Liver (tissue), 9 donors: ENCODE results near the gene NSDHL. TPM values are rescaled to one million over a fixed set of nuclear protein-coding genes. Genes with fewer than 3 reads are reported as not detected.

Experiments used
- DNase-seq: peaks from one replicate; pipeline ENCODE4 v3.0.0-alpha.2; 2017; ENCODE audit warnings: low spot score
- H3K27ac ChIP-seq, 2 donors: one replicate each; pipeline ENCODE4 v1.7.0; 2013; ENCODE audit warnings: inconsistent platforms in 2 of 2, low read length in 2 of 2, control low read depth in 1 of 2, low read depth in 1 of 2, mild to moderate bottlenecking in 1 of 2
- H3K27me3 ChIP-seq, 4 donors: one replicate each; pipeline versions ENCODE4 v1.6.1 to v1.7.0; 2013; ENCODE audit warnings: low read length in 3 of 4, inconsistent platforms in 1 of 4, mild to moderate bottlenecking in 1 of 4, moderate library complexity in 1 of 4; ENCODE audit not compliant: control insufficient read depth in 4 of 4, insufficient read depth in 4 of 4
- H3K36me3 ChIP-seq, 4 donors: one replicate each; pipeline versions ENCODE4 v1.6.1 to v1.7.0; 2013; ENCODE audit warnings: low read length in 3 of 4, mild to moderate bottlenecking in 3 of 4, low read depth in 1 of 4, moderate library complexity in 1 of 4; ENCODE audit not compliant: control insufficient read depth in 4 of 4, insufficient read depth in 3 of 4
- H3K4me1 ChIP-seq, 4 donors: one replicate each; pipeline versions ENCODE4 v1.6.1 to v1.7.0; 2013; ENCODE audit warnings: low read length in 3 of 4, mild to moderate bottlenecking in 3 of 4, moderate library complexity in 1 of 4; ENCODE audit not compliant: control insufficient read depth in 4 of 4, insufficient read depth in 4 of 4
- H3K4me3 ChIP-seq, 3 donors: one replicate each; pipeline versions ENCODE4 v1.6.1 to v1.7.0; 2013; ENCODE audit warnings: low read length in 3 of 3, control low read depth in 1 of 3, low read depth in 1 of 3, mild to moderate bottlenecking in 1 of 3
- H3K9ac ChIP-seq, 2 donors: one replicate each; pipeline ENCODE4 v1.7.0; 2013; ENCODE audit warnings: low read length in 2 of 2, mild to moderate bottlenecking in 2 of 2, moderate library complexity in 2 of 2, control low read depth in 1 of 2, low read depth in 1 of 2
- H3K9me3 ChIP-seq, 4 donors: one replicate each; pipeline versions ENCODE4 v1.6.1 to v1.7.0; 2013; ENCODE audit warnings: low read length in 3 of 4; ENCODE audit not compliant: control insufficient read depth in 4 of 4
- CTCF ChIP-seq: fragments of 150-350 bp; IDR thresholded peaks from 2 replicates; pipeline ENCODE4 v1.5.1; 2017; ENCODE audit warnings: improper control_type of control experiment, low read depth, low read length; ENCODE audit not compliant: missing input control
- EGR1 ChIP-seq, 2 donors: IDR thresholded peaks; 2 replicates each; pipeline ENCODE4 v1.6.1; 2016 to 2018; ENCODE audit warnings: antibody characterized with exemption in 2 of 2, low read depth in 2 of 2
- FOXA1 ChIP-seq: IDR thresholded peaks from 2 replicates; pipeline ENCODE4 v1.6.1; 2016; ENCODE audit warnings: antibody characterized with exemption
- FOXA2 ChIP-seq: IDR thresholded peaks from 2 replicates; pipeline ENCODE4 v1.6.1; 2016; ENCODE audit warnings: antibody characterized with exemption
- GABPA ChIP-seq, 2 donors: IDR thresholded peaks in 1 of 2; conservative IDR thresholded peaks in 1 of 2; 2 replicates each; pipeline ENCODE4 v1.6.1; 2016; ENCODE audit warnings: antibody characterized with exemption in 2 of 2, mild to moderate bottlenecking in 1 of 2, moderate library complexity in 1 of 2
- HNF4A ChIP-seq, 2 donors: conservative IDR thresholded peaks; 2 replicates each; pipeline ENCODE4 v1.6.1; 2016; ENCODE audit warnings: antibody characterized with exemption in 2 of 2, mild to moderate bottlenecking in 2 of 2
- HNF4G ChIP-seq: IDR thresholded peaks from 2 replicates; pipeline ENCODE4 v1.6.1; 2016; ENCODE audit warnings: antibody characterized with exemption
- JUND ChIP-seq, 2 donors: IDR thresholded peaks; 2 replicates each; pipeline ENCODE4 v1.6.1; 2016; ENCODE audit warnings: antibody characterized with exemption in 2 of 2
- MAX ChIP-seq: IDR thresholded peaks from 2 replicates; pipeline ENCODE4 v1.6.1; 2016; ENCODE audit warnings: antibody characterized with exemption
- NR2F2 ChIP-seq: IDR thresholded peaks from 2 replicates; pipeline ENCODE4 v1.6.1; 2016; ENCODE audit warnings: antibody characterized with exemption
- RAD21 ChIP-seq, 2 donors: IDR thresholded peaks; 2 replicates each; pipeline ENCODE4 v1.6.1; 2016; ENCODE audit warnings: antibody characterized with exemption in 2 of 2, mild to moderate bottlenecking in 2 of 2
- REST ChIP-seq: IDR thresholded peaks from 2 replicates; pipeline ENCODE4 v1.6.1; 2016; ENCODE audit warnings: antibody characterized with exemption, mild to moderate bottlenecking
- RXRA ChIP-seq, 2 donors: IDR thresholded peaks; 2 replicates each; pipeline ENCODE4 v1.6.1; 2017 to 2018; ENCODE audit warnings: antibody characterized with exemption in 2 of 2, mild to moderate bottlenecking in 1 of 2
- SP1 ChIP-seq: IDR thresholded peaks from 2 replicates; pipeline ENCODE4 v1.6.1; 2018; ENCODE audit warnings: antibody characterized with exemption, mild to moderate bottlenecking
- YY1 ChIP-seq: IDR thresholded peaks from 2 replicates; pipeline ENCODE4 v1.6.1; 2016; ENCODE audit warnings: antibody characterized with exemption, mild to moderate bottlenecking
- ZBTB33 ChIP-seq: IDR thresholded peaks from 2 replicates; pipeline ENCODE4 v1.6.1; 2016; ENCODE audit warnings: antibody characterized with exemption
- WGBS: extraction: QIAGEN DNeasy Blood & Tissue Kit; methylation state at CpG from one replicate; pipeline ENCODE4 v1.1.7; 2013; 5-methylcytosine and 5-hydroxymethylcytosine counted together
- polyA plus RNA-seq, 2 donors: library from polyadenylated mRNA; stranded (reverse) in 1 of 2; unstranded in 1 of 2; fragments of 200-250 nt in 1 of 2; fragments of >200 nt in 1 of 2; fragmentation: Nextera tagmentation in 1 of 2; extraction: Ambion mirVana in 1 of 2; gene quantifications; one replicate each; pipeline versions ENCODE4 v1.2.1 to v1.2.3, GENCODE V29; 2013 to 2015
- total RNA-seq, 2 donors: library from RNA; depleted of rRNA; stranded (reverse); fragments of >200 nt; gene quantifications; one replicate each; pipeline ENCODE4 v1.2.3, GENCODE V29; 2014
- TF ChIP-seq, protein P1 (sequence below): IDR thresholded peaks from 2 replicates; pipeline ENCODE4 v1.6.1; 2016; ENCODE audit warnings: antibody characterized with exemption
- donor health status: healthy.
- donor health status: healthy.
- donor health status: healthy.
- donor health status: healthy.
- donor health status: healthy.

Gene NSDHL
- total and polyA plus RNA-seq, 4 donors: 23.8 to 63.6 (median 38.6) TPM

- WGBS: 92% methylated on average over 5 of the region's 5 CpGs
- Histone ChIP-seq H3K27me3 (no peaks in the 10 kb centered on the region), H3K27ac (no peak overlapping the region), H3K4me3 (no peak overlapping the region), H3K9ac (no peak overlapping the region), H3K9me3 (no peaks in the 10 kb centered on the region), H3K36me3 (peaks cover 8 to 58% (median 25%) of the 10 kb centered on the region in 4 donors), H3K4me1 (no peaks in the 10 kb centered on the region)
- TF ChIP-seq RXRA (IDR thresholded peaks at IDR 0.05) (no peak), GABPA (IDR thresholded peaks at IDR 0.05 in 1 of 2, conservative IDR thresholded peaks at IDR 0.05 in 1 of 2) (no peak), FOXA2 (no peak), FOXA1 (no peak), ZBTB33 (no peak), HNF4A (conservative IDR thresholded peaks at IDR 0.05) (no peak), NR2F2 (no peak), CTCF (no peak), SP1 (no peak)
- TF ChIP-seq, protein P1, sequence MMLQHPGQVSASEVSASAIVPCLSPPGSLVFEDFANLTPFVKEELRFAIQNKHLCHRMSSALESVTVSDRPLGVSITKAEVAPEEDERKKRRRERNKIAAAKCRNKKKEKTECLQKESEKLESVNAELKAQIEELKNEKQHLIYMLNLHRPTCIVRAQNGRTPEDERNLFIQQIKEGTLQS: no peak
- DNase-seq: no peak
These were observed 35.5 kb downstream of the NSDHL start for GRCh38 chrX:152866386-152866785.

DNA sequence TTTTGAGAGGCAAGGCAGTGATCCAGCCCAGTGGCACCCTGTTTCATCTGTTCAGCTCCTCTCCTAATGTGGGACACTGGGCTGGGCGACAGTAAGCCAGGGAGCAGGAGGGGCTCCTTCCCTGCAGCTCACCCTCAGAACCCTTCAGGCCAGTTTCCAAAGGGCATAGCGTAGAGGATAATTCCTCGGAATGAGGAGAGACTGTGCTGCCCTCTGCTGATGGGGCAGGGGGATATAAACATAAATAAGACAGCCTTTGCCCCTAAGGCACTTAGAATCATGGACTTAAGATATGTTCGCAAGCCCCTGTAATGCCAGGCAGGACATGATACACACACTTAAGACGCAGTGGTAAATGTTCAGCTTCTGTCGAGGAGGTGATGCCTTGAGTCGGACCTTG lies 39.1 kb downstream of the NSDHL start:
- WGBS: 95% methylated on average over 7 of the region's 7 CpGs
- TF ChIP-seq HNF4G (no peak), ZBTB33 (no peak), RAD21 (IDR thresholded peaks at IDR 0.05) (no peak), SP1 (no peak), YY1 (no peak), GABPA (IDR thresholded peaks at IDR 0.05 in 1 of 2, conservative IDR thresholded peaks at IDR 0.05 in 1 of 2) (no peak), EGR1 (IDR thresholded peaks at IDR 0.05; ENCODE audit: low read depth in 2 of 2) (no peak), REST (no peak), FOXA1 (no peak), MAX (no peak), RXRA (IDR thresholded peaks at IDR 0.05) (no peak), FOXA2 (no peak), NR2F2 (no peak), HNF4A (conservative IDR thresholded peaks at IDR 0.05) (no peak), JUND (IDR thresholded peaks at IDR 0.05) (no peak)
- TF ChIP-seq, protein P1: no peak
- H3K4me1 ChIP-seq: no peaks in the 10 kb centered on the region
- no peak overlapping the region for H3K9ac ChIP-seq
- H3K27ac ChIP-seq: no peak overlapping the region
- H3K36me3 ChIP-seq: peaks cover 8 to 42% (median 22%) of the 10 kb centered on the region in 4 donors
- H3K4me3 ChIP-seq: no peak overlapping the region
- H3K27me3 ChIP-seq: no peaks in the 10 kb centered on the region
- no peaks in the 10 kb centered on the region for H3K9me3 ChIP-seq
- no peak for DNase-seq
